Stimulated activated CD4-positive, alpha-beta T cell treated with anti-CD3 and anti-CD28 coated beads, Interleukin-1b, Interleukin-23, amount 100 ng/mL, for 1 hour (primary cell): ENCODE measurements around the gene PCDH9.

Experiments
- DNase-seq, 2 donors: peaks; one replicate each; pipeline ENCODE4 v3.0.0-alpha.2; 2020; ENCODE audit warnings: low read depth in 2 of 2

Gene PCDH9

GRCh38 chr13:66974174-66974573 is 256.0 kb downstream of the PCDH9 start:
- DNase-seq = no peak

- no peak for DNase-seq
Observed at GRCh38 chr13:66972659-66973058, 257.5 kb downstream of the PCDH9 start.

- DNase-seq = no peak
Observed at GRCh38 chr13:66971004-66971403, 259.1 kb downstream of the PCDH9 start.

GRCh38 chr13:66969291-66969690 is 260.8 kb downstream of the PCDH9 start:
- no peak for DNase-seq

- DNase-seq = no peak
Observed at GRCh38 chr13:66967811-66968597, 262.1 kb downstream of the PCDH9 start.

DNA sequence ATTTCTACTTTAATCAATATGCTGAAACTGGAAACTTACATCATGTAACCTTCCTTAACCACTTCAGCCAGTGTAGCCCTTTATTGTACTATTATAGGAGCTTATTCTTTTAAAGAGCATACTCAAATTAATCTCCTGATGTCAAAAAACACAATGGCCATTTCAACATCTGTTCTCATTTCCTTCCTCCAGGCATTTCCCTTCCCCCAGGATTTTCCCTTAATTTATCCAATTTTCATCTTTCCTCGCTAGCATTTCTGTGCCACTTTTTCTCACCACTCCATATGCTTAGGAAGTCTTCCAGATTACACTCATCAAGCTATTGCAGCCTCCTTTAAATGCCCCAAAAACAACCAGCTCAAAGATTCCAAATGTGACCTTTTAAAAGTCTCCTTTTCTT is 265.0 kb downstream of the PCDH9 start:
- DNase-seq = no peak

GRCh38 chr13:66962953-66963352 is 267.2 kb downstream of the PCDH9 start:
- no peak for DNase-seq

DNA sequence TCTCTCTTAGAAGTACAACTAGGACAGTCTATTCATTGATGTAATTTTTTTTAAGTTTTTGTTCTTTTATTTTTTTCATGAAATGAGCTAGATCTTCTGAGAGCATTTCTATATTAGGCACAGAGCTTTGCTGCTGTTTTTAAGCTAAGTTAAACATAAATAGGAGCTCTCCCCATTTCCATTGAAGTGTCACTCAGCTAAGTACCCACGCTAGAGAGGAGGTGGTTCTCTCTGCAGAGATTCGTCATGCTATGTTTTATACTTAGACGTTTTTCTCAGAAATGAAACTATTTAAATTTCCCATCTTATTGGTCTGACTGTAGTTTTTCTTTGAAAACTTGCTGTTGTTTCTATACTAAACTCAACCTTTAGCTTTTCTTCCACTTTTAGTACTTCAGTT is 271.5 kb downstream of the PCDH9 start:
- no peak for DNase-seq

DNA sequence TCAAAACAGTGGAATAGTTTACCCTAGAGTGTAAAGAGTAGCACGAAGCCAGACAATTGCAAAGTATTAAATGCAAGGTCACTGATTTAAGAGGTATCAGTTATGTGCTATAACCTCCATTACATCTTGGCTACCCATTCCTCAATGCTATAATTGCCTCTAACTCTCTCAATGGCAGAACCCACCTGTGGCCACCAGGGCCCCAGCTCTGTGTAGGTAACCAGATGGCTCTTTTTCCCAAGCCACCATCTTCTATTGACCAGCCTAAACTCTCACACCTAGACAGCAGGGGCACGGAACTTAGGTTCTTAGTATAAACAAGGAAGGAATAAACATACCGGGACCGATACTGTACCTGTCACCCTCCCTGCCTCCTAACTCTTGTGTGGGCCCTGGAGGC is 277.6 kb downstream of the PCDH9 start:
- DNase-seq = no peak

DNA sequence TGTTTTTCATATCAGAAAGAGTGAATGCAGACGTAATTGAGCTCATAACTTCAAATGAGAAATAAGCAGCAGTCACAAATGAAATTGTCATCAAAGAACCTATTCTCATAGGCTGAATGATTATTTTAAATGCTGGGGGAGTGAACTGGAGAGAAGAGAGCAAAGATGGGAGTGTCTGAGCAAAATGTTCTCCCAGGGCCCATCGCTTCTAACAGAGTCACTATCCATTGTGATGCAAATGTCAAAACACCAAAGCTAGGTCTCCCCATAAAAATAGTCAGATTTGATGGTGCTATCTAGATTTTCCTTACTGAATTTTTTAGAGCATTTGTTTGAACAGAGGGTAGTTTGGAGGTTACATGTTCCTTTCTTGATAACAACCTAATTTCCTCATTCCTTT is 278.7 kb downstream of the PCDH9 start:
- no peak for DNase-seq

DNA sequence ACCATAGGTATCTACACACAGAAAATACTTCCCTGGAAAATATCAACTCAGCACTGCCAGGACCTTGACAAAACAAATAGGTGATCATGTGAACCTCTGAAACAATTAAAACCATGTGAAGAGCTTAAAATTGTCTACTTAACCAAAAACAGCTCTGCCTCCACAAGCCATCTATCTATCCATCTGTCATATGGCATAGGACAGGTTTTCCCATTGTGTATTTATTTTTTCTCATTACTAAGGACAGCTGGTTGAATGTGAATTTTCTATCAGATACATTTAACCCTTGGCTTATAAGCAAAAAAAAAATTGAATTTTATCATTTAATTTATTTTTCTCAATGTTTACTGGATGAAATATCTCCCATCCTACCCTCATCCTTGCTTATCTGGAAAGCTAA is 279.5 kb downstream of the PCDH9 start:
- no peak for DNase-seq

DNA sequence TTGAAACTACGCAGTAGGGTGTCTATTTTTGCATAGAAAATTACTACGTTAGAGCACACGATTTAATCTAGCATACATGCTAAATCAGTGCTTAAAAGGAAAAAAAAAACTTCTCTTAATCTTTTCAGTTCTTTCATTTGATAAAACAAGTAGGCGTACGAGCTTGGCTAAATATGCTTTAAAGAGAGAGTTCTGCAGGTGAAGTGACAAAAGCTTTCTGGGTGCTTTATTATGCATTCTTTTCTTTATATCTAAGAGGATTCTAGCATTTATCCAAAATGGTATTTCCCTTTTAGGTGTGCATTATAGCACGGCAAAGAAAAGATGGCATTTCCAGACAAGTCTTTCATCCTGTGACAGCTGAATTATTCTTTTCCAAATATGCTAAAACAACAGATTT is 281.2 kb downstream of the PCDH9 start:
- DNase-seq = no peak

GRCh38 chr13:66943530-66943929 is 286.6 kb downstream of the PCDH9 start:
- no peak for DNase-seq

DNA sequence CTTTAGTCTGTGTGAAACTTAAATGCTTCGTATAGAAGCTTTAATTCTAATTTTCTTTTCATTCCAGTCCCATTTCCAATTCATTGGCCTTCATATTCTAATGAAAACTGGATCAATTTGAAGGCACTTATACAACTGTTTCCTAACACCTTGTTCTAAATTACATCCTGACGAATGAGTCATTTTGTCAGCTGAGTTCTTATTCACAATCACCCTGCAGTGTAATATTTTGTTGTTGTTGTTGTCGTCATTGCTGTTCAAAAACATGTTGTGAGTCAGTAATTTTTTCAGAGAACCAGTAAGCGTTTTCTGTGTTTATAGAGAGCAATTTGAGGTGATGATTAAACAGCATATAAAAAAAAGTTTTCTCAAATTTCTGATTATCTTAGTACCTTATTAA is 290.0 kb downstream of the PCDH9 start:
- DNase-seq = no peak

GRCh38 chr13:66937423-66937822 is 292.7 kb downstream of the PCDH9 start:
- no peak for DNase-seq

- no peak for DNase-seq
Observed at GRCh38 chr13:66933994-66934393, 296.1 kb downstream of the PCDH9 start.

DNA sequence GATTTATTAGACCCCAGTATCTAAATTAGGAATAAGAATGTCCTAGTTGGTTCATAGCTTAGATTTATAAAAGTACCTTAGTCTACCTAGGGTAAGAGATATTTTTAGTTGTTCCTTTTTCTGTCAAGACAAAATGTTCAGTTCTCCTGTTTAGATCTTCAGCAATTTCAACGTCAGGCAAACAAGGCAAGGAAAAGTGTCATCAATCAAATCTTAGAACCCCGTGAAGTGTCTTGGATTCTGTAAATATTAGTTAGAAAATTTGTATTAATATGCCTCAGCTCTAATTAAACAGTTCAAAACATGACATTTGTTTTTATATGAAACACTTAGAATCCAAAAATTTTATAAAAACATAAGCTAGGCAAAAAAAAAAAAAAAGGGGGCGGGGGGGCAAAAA is 296.6 kb downstream of the PCDH9 start:
- DNase-seq = no peak

- no peak for DNase-seq
Observed at GRCh38 chr13:66927562-66927961, 302.6 kb downstream of the PCDH9 start.

- DNase-seq = no peak
Observed at GRCh38 chr13:66926851-66927524, 303.1 kb downstream of the PCDH9 start.

GRCh38 chr13:66926200-66926850 is 303.8 kb downstream of the PCDH9 start:
- DNase-seq = no peak

GRCh38 chr13:66922444-66922843 is 307.7 kb downstream of the PCDH9 start:
- DNase-seq = no peak

GRCh38 chr13:66921437-66921836 is 308.7 kb downstream of the PCDH9 start:
- no peak for DNase-seq

GRCh38 chr13:66915596-66916185 is 314.4 kb downstream of the PCDH9 start:
- DNase-seq = no peak
